ENCODE results near the gene NEGR1.

DNA sequence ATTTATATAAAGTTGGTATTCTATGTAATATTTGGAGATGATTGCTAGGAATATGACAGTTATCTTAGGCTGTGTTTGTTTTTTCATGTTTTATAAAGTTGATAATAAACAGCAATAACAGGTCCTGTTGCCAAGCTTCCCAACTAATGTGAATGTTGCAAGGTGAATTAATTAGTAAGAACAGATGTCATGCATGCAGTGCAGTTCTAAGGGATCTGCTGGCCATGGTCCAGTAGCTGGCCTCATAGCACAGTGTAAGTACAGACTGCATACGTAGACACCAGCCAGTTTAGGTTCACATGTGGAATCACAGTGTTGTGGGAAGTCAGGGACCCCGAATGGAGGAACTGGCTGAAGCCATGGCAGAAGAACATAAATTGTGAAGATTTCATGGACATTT is 478.2 kb downstream of the NEGR1 start:
- TF ChIP-seq, protein P1, sequence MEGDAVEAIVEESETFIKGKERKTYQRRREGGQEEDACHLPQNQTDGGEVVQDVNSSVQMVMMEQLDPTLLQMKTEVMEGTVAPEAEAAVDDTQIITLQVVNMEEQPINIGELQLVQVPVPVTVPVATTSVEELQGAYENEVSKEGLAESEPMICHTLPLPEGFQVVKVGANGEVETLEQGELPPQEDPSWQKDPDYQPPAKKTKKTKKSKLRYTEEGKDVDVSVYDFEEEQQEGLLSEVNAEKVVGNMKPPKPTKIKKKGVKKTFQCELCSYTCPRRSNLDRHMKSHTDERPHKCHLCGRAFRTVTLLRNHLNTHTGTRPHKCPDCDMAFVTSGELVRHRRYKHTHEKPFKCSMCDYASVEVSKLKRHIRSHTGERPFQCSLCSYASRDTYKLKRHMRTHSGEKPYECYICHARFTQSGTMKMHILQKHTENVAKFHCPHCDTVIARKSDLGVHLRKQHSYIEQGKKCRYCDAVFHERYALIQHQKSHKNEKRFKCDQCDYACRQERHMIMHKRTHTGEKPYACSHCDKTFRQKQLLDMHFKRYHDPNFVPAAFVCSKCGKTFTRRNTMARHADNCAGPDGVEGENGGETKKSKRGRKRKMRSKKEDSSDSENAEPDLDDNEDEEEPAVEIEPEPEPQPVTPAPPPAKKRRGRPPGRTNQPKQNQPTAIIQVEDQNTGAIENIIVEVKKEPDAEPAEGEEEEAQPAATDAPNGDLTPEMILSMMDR (IDR thresholded peaks at IDR 0.05): no peak
- TF ChIP-seq POLR2A (IDR thresholded peaks at IDR 0.05): no peak

Measured in stomach (tissue), 4 donors.